Upper lobe of right lung (tissue), 1 donor: ENCODE measurements around the gene DDX6. TPM values are rescaled to one million over a fixed set of nuclear protein-coding genes. Genes with fewer than 3 reads are reported as not detected.

Experiments
- ATAC-seq: fragments of 200-7000 bp; cut with Tn5 transposase; one replicate; pipeline ENCODE4 v1.9.1; 2020; ENCODE audit warnings: mild to moderate bottlenecking, moderate library complexity
- DNase-seq: peaks from one replicate; pipeline ENCODE4 v3.0.0-alpha.2; 2020
- H3K27ac ChIP-seq: fragments of 200-600 bp; one replicate; pipeline ENCODE4 v1.8.0; 2022
- H3K27me3 ChIP-seq: fragments of 200-600 bp; one replicate; pipeline ENCODE4 v1.8.0; 2022; ENCODE audit warnings: mild to moderate bottlenecking
- H3K36me3 ChIP-seq: fragments of 200-600 bp; one replicate; pipeline ENCODE4 v1.8.0; 2022
- H3K4me1 ChIP-seq: fragments of 200-600 bp; one replicate; pipeline ENCODE4 v1.8.0; 2022
- H3K4me3 ChIP-seq: fragments of 200-600 bp; one replicate; pipeline ENCODE4 v1.8.0; 2022; ENCODE audit warnings: mild to moderate bottlenecking
- H3K9me3 ChIP-seq: fragments of 200-600 bp; one replicate; pipeline ENCODE4 v1.8.0; 2022
- CTCF ChIP-seq: fragments of 200-600 bp; IDR thresholded peaks from one replicate; pipeline ENCODE4 v1.8.0; 2022; ENCODE audit warnings: antibody characterized with exemption
- intact Hi-C: fragments of 100-400 bp; cut with DNase I; formaldehyde crosslinking; loops from one replicate; pipeline ENCODE4 v1.11.0; 2022
- total RNA-seq: library from RNA; stranded (reverse); fragmentation: NEBNext Ultra II Directional; extraction: Animal tissue kit (Norgen Biotek cat#: 25700); gene quantifications from one replicate; pipeline ENCODE4 v1.2.1, GENCODE V29; 2021
- donor health status: DM: no; HTN: yes; CAD: no; lungs with severe emphysema.

The DDX6 gene
- total RNA-seq, 1 donor from 2014 or later, result 115 TPM

- H3K9me3 ChIP-seq, result no peaks in the 10 kb centered on the region
- no peaks in the 10 kb centered on the region for H3K4me1 ChIP-seq
- ATAC-seq (no peak), DNase-seq (no peak)
- no peaks in the 10 kb centered on the region for H3K27me3 ChIP-seq
- no peak overlapping the region for H3K4me3 ChIP-seq
- H3K36me3 ChIP-seq, result no peaks in the 10 kb centered on the region
- intact Hi-C loops, result no loop called here
- no peak for TF ChIP-seq CTCF
- H3K27ac ChIP-seq, result no peak overlapping the region
Observed at GRCh38 chr11:118807800-118808778, 17.1 kb upstream of the DDX6 start.

GRCh38 chr11:118806400-118806799 lies 15.4 kb upstream of the DDX6 start:
- Histone ChIP-seq H3K4me1 (no peaks in the 10 kb centered on the region), H3K27ac (no peak overlapping the region), H3K27me3 (no peaks in the 10 kb centered on the region), H3K4me3 (no peak overlapping the region), H3K9me3 (no peaks in the 10 kb centered on the region), H3K36me3 (no peaks in the 10 kb centered on the region)
- no peak for TF ChIP-seq CTCF
- no peak for DNase-seq
- no peak for ATAC-seq
- intact Hi-C loops, result no loop called here

- DNase-seq (no peak), ATAC-seq (no peak)
- Histone ChIP-seq H3K4me1 (no peaks in the 10 kb centered on the region), H3K9me3 (no peaks in the 10 kb centered on the region), H3K27ac (no peak overlapping the region), H3K4me3 (no peak overlapping the region), H3K36me3 (no peaks in the 10 kb centered on the region), H3K27me3 (no peaks in the 10 kb centered on the region)
- intact Hi-C loops, result no loop called here
- no peak for TF ChIP-seq CTCF
Observed at GRCh38 chr11:118804094-118804493, 13.1 kb upstream of the DDX6 start.

- Histone ChIP-seq H3K36me3 (no peaks in the 10 kb centered on the region), H3K27ac (no peak overlapping the region), H3K4me3 (no peak overlapping the region), H3K4me1 (no peaks in the 10 kb centered on the region), H3K9me3 (no peaks in the 10 kb centered on the region), H3K27me3 (no peaks in the 10 kb centered on the region)
- DNase-seq (no peak), ATAC-seq (no peak)
- intact Hi-C loops, result no loop called here
- TF ChIP-seq CTCF, result no peak
Observed at GRCh38 chr11:118799372-118799771, 8.4 kb upstream of the DDX6 start.

- Histone ChIP-seq H3K27ac (no peak overlapping the region), H3K36me3 (no peaks in the 10 kb centered on the region), H3K4me3 (no peak overlapping the region), H3K4me1 (no peaks in the 10 kb centered on the region), H3K9me3 (no peaks in the 10 kb centered on the region), H3K27me3 (no peaks in the 10 kb centered on the region)
- intact Hi-C loops, result no loop called here
- no peak for TF ChIP-seq CTCF
- ATAC-seq (no peak), DNase-seq (no peak)
Observed at GRCh38 chr11:118797510-118797909, 6.5 kb upstream of the DDX6 start.
